HUDEP-2 (cell line): ENCODE results near the gene ARHGAP12.

Experiments used
- DNase-seq, 76 experiments: peaks; one replicate each; lab custom pipeline; 2025; ENCODE audit not compliant: unreplicated experiment in 76 of 76; lab: John Stamatoyannopoulos, UW

ARHGAP12 gene

DNA sequence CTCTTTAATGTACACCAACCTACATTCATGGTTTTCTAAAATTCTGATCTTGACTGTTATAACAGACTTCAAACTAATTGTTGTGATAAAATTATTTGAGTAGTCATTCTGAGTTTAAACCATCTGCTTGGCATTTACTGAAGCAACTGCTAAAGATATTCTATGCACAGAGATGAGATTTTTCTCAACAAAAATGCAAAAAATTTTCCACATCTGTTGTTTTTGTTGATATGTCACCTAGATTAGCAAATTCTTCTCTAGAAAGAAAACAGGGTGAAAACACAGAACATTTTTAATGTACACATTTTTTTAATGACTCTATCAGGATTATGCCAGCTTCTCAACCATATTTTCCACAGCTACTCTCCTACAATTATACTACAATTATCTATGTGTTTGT, 42.7 kb downstream of the ARHGAP12 start:
- no peak for DNase-seq

DNA sequence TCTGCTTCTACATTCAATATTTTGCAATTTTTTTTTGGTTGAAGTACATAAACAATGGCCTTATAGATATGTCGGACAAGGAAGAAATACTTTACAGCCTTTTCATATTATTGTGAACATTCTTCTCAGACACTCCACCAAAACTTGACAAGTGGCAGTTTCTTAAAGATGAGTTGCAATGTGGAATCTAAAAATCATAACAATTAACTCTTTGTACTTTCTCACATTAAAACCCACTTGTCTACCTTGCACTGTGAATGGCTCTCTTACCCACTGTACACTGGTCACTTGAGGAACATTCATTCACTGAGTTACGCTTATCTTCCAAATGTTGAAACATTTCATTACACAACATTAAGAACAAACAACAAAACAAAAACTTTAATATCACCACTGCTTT, 44.2 kb downstream of the ARHGAP12 start:
- no peak for DNase-seq

DNA sequence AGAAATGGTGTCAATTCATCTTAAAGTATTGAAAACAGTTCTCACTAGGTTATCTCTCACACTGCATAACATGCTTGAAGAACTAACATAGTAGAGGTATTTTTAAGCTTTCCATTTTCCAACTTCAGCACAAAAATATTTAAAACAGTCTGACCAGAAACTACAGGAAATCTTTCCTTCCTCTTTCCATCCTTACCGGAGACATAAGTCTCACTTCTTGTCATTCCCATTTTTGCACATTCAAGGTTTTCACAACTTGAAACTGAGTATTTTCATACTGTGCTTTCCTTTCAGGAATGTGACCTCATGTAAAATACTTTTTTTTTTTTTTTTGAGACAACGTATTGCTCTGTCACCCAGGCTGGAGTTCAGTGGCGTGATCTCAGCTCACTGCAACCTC, 45.2 kb downstream of the ARHGAP12 start:
- DNase-seq: no peak

DNA sequence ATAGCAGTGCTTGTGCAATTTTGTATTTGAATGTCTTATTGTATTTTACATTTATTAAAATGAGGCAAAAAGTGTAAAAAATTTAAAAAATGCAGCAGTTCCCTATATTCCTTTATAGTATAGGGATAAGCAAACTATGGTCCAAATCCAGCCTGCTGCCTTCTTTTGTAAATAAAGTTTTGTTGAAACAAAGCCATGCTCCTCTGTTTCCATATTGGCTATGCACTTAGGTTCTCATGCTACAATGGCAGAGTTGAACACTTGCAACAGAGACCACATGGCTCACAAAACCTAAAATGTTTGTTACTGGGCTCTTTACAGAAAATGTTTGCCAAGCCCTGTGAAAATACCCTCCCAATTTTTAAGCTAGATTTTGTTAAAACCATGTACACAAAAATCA, 50.1 kb downstream of the ARHGAP12 start:
- no peak for DNase-seq

DNA sequence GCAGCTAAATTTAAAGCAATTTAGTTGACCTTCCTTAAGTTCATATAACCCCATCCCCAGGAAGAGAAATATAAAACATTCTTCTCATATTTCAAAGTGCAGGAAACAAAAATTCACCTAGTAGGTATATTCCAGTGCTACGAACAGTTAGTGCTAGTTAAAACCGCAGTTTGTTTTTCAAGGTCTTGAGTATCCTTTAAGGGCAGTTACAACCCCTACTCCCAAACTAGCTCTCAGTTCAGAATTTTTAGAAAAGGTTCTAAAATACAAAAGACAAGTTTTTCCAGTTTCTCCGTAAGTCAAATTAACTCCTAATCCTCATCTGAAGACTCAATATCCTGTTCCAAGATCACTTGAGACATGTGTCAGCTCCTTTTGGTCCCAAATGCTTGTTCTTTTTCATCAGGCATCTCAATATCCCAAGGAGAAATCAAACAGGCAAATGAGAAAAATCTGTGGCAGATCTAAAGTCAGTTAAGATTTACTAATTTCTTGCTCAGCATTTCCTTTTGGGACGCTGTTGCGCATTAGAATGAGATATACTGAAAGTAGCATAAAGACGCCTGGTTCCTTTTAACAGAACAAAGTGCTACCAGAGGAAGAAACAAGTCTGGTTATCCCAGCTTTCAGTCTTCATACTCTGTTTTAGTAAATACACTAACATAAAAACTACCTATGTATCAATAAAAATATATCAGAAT, 51.8 kb downstream of the ARHGAP12 start:
- DNase-seq: no peak

DNA sequence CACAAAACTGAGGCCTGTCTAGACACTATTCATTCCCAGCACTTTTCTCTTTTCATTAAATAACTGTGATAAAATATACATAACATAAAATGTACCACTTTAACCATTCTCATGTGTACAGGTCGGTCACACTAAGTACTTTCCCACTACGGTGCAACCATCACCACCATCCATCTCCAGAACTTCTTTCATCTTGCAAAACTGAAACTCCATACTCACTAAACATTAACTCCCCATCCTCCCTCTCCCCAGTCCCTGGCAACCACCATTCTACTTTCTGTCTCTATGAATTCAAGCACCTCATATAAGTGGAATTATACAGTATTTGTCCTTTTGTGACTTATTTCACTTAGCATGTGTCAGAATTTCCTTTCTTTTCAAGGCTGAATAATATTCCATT, 53.0 kb downstream of the ARHGAP12 start:
- DNase-seq: no peak

DNA sequence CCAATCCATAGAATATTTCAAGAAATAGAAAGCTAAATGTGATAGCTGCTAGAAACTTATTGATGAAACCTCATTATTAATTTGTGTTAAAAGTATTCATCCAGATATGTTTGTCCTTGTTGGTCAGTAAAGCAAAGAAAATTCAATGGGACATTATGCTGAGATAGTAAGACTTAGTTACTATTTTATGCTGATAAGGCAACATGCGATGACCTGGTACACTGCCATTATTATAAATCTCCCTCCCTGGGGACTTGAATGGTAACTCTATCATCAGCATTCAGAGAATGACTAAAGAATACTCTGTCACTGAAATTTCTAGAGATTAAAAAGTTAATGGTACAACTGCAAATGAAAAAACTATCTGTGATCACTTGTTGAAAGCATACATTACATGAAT, 54.9 kb downstream of the ARHGAP12 start:
- no peak for DNase-seq

DNA sequence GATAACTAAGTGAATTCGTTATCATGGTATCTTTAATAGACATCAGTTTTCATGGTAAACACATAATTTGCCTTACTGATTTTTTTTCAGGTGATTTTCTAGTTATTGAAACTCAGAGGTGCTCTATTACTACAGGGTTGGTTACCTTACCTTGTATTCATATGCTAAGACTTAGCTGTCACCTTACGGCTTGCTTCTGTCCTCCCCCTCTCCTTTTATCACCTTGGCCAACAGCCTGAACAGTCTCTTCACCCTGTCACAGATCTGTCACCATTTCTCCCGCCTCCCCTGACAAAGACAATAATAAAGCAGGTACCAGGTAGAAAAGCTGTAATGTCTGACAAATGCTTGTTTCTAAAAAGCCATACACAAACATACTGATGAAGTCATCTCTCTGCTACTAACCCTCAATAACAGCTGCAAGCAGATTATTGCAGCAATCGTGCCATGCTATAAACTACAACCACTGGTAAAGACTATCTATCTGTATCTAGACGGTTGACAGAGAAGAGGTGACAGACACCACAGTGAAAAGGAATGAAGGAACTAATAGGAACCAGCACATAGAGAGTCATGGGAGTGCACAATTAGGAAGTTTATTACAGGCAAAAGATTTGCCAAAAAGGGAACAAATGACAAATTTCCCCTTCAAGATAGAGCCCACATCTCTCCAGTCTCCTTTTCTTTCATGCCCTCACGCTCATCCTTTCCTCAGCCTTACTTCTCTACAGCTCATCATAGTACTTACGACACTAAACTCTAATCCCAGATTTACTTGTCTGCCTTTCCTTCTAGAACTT, 57.2 kb downstream of the ARHGAP12 start:
- DNase-seq: no peak

DNA sequence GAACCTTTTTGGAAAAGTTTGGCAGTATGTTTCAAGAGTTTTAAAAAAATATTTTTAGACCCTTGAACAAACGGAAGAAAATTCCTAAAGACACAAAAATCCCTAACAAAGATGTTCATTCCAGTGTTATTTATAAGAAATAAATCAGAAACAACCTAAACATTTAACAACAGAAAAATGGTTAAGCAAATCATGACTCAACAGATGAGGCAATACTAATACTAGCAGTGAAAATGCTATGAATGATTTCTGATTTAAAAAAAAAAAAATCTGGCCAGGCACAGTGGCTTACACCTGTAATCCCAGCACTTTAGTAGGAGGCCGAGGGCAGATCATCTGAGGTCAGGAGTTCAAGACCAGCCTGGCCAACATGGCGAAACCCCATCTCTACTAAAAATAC, 61.0 kb downstream of the ARHGAP12 start:
- no peak for DNase-seq

DNA sequence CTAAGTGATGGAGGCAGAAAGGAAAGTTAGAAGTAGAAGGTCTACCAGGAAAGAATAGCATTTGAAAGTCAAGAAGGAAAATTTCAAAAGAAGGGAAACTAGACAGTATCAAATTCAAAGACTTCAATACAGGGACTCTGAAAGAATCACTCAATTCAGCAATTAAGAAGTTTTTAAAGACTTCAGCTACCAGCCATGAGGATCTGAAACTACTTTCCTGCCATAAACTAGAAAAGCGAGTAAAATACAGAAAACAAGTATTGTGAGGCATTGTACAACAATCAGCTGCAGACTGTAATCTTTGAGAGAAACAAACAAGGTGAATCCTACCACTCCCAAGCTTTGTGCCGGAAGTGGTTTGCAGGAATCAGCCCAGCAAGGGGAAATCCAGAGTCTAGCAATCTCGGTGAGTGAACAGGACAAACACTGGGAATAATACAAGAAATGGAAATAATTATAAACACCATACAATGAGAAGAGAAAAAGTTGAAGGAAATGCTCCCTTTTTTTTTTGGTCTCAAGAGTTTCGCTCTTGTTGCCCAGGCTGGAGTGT, 62.4 kb downstream of the ARHGAP12 start:
- no peak for DNase-seq

DNA sequence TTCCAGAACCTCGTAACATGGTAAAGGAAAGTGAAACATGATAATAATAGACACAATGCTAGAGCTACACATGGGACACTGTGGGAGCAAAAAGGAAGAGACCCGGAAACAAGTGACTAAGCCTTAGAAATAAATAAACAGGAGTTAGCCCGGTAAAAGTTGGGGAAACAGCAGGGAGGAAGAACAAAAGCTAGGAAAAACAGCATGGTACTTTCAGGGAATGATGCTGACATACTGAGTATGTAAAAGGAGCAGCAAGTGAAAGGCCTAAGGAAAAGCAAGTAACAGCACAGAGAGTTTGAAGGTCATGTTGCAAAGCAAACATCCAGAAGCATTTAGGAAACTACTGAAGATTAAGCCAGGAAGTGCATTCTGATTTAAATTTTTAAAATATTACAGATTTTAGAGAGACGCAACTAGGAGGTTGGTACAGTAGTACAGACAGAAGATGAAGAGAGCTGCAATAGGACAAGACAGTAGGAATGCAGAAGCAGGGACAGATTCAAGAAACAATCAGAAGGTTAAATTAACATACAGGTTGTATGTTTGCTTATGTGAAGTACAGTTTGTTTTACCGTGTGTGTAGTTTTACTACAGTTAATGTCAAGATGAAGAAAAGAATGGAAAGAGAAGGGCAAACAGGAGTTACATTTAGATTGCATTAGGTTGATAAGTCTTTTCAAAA, 63.7 kb downstream of the ARHGAP12 start:
- no peak for DNase-seq

DNA sequence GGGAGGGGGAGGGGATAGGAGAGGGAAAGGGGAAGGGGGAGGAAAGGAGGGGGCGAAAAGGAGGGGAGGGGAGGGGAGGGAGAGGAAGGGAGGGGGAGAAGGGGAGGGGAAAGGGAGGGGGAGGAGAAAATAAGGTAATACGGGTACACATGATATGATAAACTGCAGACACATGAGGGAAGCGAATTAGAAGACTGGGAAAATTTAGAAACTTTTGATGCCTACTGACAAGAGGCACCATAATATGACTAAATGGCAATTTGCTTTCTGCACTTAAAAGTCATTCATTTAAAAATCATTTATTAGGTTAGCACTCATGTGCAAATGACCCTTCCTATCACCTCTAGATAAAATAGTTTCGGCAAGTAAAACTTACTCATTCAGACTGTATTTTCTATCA, 73.6 kb downstream of the ARHGAP12 start:
- no peak for DNase-seq

DNA sequence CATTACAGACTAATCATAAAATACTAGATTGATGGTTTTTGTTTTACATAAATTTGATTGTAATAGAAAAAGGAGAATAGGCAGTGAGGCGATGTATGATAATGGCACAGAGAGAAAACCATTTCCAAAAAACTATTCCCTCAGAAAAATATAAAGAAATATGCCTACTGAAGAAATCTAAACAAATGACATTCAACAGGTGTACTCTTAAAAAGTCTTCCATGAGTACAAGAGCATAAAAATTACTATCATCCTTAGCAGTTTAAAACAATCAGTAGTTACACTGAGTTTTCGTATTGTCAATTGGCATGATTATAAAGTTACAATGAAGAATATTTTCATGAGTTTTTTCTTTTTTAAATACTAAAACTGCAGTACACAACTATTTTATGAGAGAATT, 75.0 kb downstream of the ARHGAP12 start:
- no peak for DNase-seq

DNA sequence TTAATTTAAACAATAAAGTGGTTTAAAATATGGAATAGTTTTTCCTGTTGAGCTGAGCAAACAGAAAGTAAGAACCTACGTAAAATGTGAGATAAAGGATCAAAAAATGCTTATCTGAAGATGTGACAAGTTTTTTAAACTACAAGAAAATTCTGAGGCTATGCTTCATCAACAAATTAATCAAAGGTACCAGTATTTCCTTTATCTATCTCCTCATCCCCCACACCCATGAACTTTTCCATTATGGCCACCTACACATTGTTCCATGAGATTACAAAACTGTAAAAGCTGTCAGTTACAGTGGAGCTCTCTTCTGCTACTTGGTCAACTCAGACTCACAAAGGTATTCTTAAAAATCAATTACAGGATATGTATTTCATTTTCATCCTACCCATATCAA, 77.4 kb downstream of the ARHGAP12 start:
- DNase-seq: peak in 11 of 76 experiments; percentile 1 to 65 (median 17)

DNA sequence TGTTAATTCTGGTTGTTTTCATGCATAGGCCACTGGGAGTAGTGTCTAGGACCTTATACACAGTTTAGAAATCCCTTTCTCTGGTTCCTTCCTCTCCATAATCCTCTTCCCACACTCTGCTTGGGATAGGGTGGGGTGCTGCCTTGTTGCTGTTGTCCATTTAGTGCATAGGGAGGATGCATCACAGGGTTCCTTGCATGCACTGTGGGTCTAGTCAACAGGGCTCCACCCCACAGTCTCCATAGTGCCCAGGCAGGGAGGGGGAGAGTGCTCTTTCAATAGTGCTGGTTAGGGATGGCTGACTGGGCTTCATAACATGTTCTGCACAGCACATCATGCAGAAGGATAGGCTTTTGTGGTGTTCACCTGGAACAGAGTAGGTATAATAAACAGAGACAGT, 81.1 kb downstream of the ARHGAP12 start:
- peak in 1 of 76 experiments; percentile 5 for DNase-seq

DNA sequence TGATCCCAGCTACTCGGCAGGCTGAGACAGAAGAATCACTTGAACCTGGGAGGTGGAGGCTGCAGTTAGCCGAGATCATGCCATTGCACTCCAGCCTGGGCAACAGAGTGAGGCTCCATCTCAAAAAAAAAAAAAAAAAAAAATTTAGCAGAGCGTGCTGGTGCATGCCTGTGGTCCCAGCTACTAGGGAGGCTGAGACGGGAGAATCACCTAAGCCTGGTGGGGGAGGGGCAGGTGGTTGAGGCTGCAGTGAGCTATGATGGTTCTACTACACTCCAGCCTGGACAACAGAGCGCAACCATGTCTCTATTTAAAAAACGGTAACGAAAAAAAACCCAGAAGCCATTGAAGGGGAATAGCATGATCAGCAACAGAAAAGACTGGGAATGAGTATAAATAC, 89.9 kb downstream of the ARHGAP12 start:
- DNase-seq: no peak

DNA sequence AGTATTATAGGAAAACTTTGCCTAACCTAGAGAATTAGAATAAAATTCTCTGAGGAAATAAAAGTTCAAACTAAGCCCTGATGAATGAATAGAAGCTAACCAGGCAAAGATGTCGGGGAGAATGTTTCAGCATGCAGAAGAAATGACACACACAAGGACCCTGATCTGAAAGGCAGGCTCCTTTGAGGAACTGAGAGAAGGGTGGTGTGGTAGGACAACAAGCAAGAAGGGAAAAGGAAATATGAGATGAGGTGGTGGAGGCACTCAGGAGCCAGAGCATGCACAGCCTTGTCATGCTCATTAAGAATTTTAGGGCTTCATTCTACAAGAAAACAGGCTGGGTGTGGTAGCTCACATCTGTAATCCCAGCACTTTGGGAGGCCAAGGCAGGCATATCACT, 90.6 kb downstream of the ARHGAP12 start:
- no peak for DNase-seq

DNA sequence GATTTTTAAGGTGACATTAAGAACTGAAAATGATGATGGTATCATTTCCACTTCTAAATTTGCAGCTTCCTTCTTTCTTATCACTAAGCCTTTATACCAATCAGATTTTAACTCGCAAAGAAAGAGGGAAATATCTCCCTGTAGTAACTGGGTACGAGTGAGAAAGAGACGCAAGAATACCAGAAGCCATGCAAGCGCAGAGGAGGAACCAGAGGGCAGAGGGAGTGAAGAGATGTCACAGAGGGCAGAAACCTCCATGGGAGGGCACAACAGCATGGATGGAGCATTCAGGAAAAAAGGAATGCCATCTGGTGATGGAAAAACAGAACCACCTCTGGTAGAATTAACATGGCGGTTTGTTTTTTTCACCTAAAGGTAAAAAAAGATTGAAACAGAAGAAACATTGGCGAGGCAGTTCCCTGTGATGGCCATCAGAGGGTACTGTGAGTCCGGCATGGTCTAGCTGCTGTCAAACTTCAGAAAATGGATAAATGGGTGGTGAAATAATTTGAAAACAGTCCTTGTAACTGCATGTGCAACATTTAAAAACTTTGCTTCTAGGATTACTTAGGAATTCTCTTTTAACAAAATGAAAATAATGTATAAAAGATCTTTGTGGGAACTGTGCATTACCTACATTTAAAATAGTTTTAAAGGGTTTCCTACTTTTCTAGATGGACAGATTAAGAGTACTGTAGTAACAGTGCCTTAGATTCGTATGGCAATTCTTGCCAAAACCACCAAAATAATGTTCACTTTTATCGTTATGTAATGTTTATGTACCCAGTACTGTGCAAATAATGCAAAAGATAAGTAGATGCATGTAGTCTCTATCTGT, 91.8 kb downstream of the ARHGAP12 start:
- peak in 11 of 76 experiments; percentile 4 to 62 (median 16) for DNase-seq

DNA sequence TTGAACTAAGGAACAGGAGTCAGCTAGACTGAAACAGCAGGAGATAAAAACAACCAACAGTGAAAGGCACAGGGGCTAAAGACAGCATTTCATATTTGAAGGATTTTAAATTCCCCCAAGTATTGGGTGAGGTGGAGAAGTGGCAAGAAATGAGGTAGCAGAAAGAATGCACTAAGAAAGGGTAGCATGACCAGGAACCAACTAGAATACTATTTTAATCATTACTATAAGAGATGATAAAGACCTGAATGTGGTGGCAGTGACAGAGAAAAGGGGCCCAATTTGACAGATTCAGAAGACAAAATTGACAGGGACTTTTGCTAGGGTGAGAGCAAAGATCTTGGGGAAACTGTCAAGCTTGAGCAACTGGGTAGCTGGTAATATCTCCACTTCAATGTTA, 94.9 kb downstream of the ARHGAP12 start:
- no peak for DNase-seq

DNA sequence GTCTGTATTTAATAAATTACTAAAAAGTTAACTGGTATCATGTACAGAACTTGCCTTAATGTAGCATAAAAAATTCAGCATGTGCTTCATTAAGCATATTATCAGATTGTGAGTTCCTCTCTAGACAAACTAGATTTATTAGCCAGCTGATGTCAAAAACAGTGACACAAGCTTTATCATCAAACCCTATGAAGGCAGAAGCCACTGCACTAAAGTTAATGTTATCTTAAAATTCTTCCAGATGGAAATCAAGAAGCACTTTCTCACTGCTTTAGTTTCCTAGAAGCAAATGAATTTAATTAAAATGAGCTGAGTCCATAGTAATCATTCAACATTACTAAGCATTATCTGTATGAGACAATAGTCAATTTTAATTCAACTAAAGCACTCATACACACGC, 96.4 kb downstream of the ARHGAP12 start:
- no peak for DNase-seq

DNA sequence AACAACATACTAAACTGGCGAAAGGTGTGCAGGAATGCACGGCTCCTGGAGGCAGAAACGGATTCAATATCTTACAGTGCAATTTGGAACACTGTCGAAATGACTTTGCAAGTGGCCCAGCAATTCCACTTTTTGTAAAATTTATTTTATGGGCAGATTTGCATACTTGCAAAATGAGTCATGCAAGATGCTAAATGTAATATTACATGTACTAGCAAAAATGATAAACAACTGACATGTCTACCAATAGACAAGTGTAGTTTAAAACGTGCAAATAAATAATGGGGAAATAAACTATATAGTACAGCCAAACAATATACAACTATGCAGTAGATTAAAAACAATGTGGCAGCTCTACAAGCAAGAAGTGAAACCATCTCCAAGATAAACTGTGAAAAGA, 97.7 kb downstream of the ARHGAP12 start:
- DNase-seq: no peak
